GM19372 (cell line): Measurements from ENCODE around the gene USP1.
A peak's percentile ranks its signal among the peaks of the same experiment; 100 is the strongest.

Source experiments
- ATAC-seq: cut with Tn5 transposase; IDR thresholded peaks from one replicate; pipeline ENCODE4 v1.9.1; 2021; ENCODE audit warnings: mild to moderate bottlenecking, low read depth, moderate library complexity; ENCODE audit not compliant: unreplicated experiment

USP1 gene

GRCh38 chr1:62436466-62437272, at the start of gene USP1:
USP1 (plus strand) TSS chr1:62437049; CDS start chr1:62439868, 2,819 bp downstream.
- ATAC-seq, result peak; percentile 70

GRCh38 chr1:62389531-62389930, 47.3 kb upstream of the USP1 start:
- no peak for ATAC-seq

- no peak for ATAC-seq
Observed at GRCh38 chr1:62390071-62390470, 46.8 kb upstream of the USP1 start.

GRCh38 chr1:62391369-62391971, 45.4 kb upstream of the USP1 start:
- ATAC-seq, result peak; percentile 74

GRCh38 chr1:62392951-62393350, 43.9 kb upstream of the USP1 start:
- no peak for ATAC-seq

- ATAC-seq, result no peak
Observed at GRCh38 chr1:62394646-62395045, 42.2 kb upstream of the USP1 start.

GRCh38 chr1:62395291-62395690, 41.6 kb upstream of the USP1 start:
- no peak for ATAC-seq

GRCh38 chr1:62396871-62397270, 40.0 kb upstream of the USP1 start:
- ATAC-seq, result no peak

- ATAC-seq, result no peak
Observed at GRCh38 chr1:62397301-62397700, 39.5 kb upstream of the USP1 start.

- ATAC-seq, result no peak
Observed at GRCh38 chr1:62398377-62398776, 38.5 kb upstream of the USP1 start.

GRCh38 chr1:62401034-62401760, 35.7 kb upstream of the USP1 start:
- no peak for ATAC-seq

GRCh38 chr1:62405247-62405646, 31.6 kb upstream of the USP1 start:
- no peak for ATAC-seq

GRCh38 chr1:62406576-62406975, 30.3 kb upstream of the USP1 start:
- ATAC-seq, result no peak

GRCh38 chr1:62407398-62408009, 29.3 kb upstream of the USP1 start:
- no peak for ATAC-seq

- no peak for ATAC-seq
Observed at GRCh38 chr1:62415687-62416086, 21.2 kb upstream of the USP1 start.

- no peak for ATAC-seq
Observed at GRCh38 chr1:62417351-62417999, 19.4 kb upstream of the USP1 start.

- no peak for ATAC-seq
Observed at GRCh38 chr1:62420214-62420613, 16.6 kb upstream of the USP1 start.

- ATAC-seq, result no peak
Observed at GRCh38 chr1:62423580-62424242, 13.1 kb upstream of the USP1 start.

- ATAC-seq, result no peak
Observed at GRCh38 chr1:62424411-62424810, 12.4 kb upstream of the USP1 start.

- ATAC-seq, result no peak
Observed at GRCh38 chr1:62425041-62425440, 11.8 kb upstream of the USP1 start.
